Kidney epithelial cell (primary cell): ENCODE data around the gene PARK7. TPM values are rescaled to one million over a fixed set of nuclear protein-coding genes. Genes with fewer than 3 reads are reported as not detected.

Experiments used
- DNase-seq: peaks from one replicate; pipeline ENCODE4 v3.0.0-alpha.2; 2010; ENCODE audit warnings: low read depth
- H3K27me3 ChIP-seq: 2 replicates; pipeline ENCODE4 v1.6.0; 2011; ENCODE audit warnings: low read length; ENCODE audit not compliant: control insufficient read depth, insufficient read depth
- H3K36me3 ChIP-seq: 2 replicates; pipeline ENCODE4 v1.5.1; 2011; ENCODE audit warnings: low read length; ENCODE audit not compliant: control insufficient read depth, insufficient read depth
- H3K4me3 ChIP-seq: 2 replicates; pipeline ENCODE4 v1.5.1; 2011; ENCODE audit warnings: low read depth, mild to moderate bottlenecking, control low read depth, low read length
- total RNA-seq: library from RNA; depleted of rRNA; stranded (reverse); fragments of >200 nt; gene quantifications from 2 replicates; pipeline ENCODE4 v1.2.3, GENCODE V29; 2015
- TF ChIP-seq, protein P1 (sequence below): IDR thresholded peaks from 2 replicates; pipeline ENCODE4 v1.5.1; 2011; ENCODE audit warnings: mild to moderate bottlenecking, moderate library complexity, low read length, control low read depth, inconsistent platforms; ENCODE audit not compliant: insufficient read depth, poor library complexity, severe bottlenecking

The PARK7 gene
- total RNA-seq, 1 donor from 2014 or later: 228 TPM

DNA sequence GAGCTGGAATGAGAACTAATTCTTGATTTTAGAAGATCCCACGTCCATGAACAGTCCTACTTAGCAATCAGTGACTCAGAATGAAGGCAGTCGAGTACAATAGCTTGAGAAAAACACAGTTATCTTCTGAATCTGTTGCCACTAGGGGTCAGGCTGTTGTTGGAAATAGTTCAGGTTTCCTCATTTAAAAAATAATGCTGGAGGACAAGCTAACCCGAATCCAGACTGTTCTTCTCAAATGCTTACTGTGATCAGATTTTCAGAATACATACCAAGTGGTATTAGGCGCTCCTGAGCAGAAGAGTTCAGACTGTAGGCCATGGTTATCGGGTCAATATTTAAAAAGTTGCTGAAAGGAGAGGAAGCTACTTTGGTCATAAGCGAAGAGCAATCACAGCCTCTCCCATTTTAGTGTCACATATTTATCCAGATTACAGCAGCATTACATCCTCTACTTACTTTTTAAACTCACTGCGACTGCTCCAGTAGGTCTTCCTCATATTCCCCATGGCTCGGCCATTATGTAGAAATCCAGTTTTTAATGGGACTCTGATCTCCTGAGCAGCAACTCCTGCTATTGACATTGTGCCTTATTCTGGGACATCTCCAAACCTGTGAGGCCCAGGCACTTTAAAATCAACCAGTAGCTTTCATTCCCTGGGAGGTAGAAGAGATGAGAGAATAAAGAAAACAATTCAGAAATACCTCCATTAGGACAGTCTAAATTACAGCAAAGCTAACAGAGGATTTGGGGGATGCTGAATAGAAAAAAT is 53.7 kb downstream of the PARK7 start:
- no peak overlapping the region for H3K4me3 ChIP-seq
- H3K27me3 ChIP-seq: no peaks in the 10 kb centered on the region
- TF ChIP-seq, protein P1, sequence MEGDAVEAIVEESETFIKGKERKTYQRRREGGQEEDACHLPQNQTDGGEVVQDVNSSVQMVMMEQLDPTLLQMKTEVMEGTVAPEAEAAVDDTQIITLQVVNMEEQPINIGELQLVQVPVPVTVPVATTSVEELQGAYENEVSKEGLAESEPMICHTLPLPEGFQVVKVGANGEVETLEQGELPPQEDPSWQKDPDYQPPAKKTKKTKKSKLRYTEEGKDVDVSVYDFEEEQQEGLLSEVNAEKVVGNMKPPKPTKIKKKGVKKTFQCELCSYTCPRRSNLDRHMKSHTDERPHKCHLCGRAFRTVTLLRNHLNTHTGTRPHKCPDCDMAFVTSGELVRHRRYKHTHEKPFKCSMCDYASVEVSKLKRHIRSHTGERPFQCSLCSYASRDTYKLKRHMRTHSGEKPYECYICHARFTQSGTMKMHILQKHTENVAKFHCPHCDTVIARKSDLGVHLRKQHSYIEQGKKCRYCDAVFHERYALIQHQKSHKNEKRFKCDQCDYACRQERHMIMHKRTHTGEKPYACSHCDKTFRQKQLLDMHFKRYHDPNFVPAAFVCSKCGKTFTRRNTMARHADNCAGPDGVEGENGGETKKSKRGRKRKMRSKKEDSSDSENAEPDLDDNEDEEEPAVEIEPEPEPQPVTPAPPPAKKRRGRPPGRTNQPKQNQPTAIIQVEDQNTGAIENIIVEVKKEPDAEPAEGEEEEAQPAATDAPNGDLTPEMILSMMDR: peak; percentile 60
- peaks cover 8% of the 10 kb centered on the region for H3K36me3 ChIP-seq
- DNase-seq: no peak

DNA sequence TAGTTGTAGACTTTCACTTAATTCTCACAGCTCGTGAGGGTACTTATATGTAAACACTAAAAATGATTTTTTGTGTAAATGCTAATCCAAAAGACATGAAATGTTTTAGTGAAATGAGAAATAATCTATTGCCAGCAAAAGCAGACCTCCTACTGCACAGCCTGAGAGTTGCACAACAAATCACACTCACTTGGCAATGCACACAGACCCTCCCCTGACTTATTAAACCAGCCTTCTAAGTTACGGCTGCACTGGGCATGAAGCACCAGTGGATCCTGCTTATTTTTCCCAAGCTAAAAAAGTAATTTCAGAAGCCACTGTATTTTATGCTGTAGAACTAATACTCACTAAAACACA is 54.3 kb downstream of the PARK7 start:
- no peak for DNase-seq
- Histone ChIP-seq H3K4me3 (no peak overlapping the region), H3K36me3 (peaks cover 8% of the 10 kb centered on the region), H3K27me3 (no peaks in the 10 kb centered on the region)
- TF ChIP-seq, protein P1: no peak

DNA sequence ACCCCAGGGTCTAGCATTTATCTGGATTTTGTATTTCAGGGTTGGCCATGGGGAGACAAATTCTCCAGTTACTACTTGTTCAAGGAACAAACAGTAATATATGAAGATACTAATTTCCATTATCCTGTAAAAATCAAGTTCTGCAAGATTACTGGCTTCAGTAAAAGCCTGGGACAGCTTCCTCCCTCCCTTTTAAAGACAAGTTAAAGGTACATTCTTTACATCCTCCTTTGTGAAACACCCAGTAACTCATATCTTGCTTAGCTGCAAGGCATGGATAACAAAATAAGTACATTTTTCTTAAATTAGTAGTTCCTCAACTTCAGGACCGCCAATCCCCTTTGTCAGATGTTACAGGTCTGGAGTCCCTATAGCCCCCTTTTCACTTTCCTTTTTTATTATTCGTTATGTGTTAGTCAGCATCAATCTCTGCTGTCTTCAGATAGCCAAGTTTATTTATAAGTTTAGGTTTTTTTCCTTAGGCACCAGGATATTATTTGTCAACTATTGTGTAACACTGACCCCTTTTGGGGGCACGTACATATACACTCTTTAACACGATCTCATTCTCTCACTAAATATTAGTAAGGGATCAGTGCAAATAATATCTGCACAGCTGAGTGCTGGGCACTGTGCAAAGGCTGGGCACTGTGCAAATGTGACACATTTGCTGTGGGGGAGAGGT is 54.8 kb downstream of the PARK7 start:
- Histone ChIP-seq H3K27me3 (no peaks in the 10 kb centered on the region), H3K4me3 (no peak overlapping the region), H3K36me3 (peaks cover 5% of the 10 kb centered on the region)
- DNase-seq: no peak
- TF ChIP-seq, protein P1: peak; percentile 10

DNA sequence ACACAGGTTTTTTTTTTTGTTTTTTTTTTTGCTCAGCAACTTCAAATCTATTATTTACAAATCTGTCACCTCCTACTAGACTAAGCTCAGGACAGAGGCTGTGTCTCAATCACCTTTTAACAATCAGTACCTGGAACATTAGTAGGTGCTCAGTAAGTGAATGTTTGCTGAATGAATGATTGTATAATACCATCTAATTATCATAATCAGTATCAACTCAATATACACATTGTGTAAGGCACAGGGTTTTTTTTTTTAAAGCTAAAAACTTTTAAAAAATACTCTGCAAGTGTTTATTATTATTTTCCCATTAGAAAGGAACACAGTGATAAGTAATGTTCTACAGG is 55.4 kb downstream of the PARK7 start:
- TF ChIP-seq, protein P1: no peak
- Histone ChIP-seq H3K4me3 (no peak overlapping the region), H3K36me3 (peaks cover 5% of the 10 kb centered on the region), H3K27me3 (no peaks in the 10 kb centered on the region)
- no peak for DNase-seq

DNA sequence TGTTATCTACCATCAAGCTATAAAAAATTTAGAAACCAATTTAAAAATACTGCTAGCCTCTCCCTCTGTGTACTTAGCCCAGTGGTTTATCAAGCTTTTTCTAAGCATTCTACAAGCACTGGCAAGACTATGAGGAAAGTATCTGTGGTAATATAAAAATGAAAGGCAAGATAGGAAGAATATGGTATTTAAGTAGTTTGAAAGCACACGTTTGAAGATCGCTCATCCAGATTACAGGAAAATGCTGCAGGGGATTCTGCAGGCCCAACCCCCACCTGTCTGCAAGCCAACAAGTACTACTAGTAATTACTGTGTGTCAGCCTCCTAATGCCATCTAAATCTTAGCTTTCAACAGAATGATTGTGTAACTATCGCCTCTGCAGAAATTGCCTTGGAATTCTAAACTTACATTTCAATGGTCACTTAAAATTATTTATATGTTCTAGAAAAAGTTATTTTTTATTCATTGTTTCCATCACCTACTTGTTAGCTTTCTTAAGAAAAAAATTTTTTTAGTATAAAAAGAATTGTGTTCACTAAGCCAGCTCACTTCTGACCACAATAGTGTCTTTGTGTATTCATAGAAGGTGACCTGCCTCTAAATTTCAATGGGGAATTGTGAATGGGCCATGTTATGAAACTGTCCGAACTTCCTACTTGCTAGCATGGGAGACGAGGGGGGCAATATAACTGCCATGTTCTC is 56.1 kb downstream of the PARK7 start:
- TF ChIP-seq, protein P1: no peak
- Histone ChIP-seq H3K27me3 (no peaks in the 10 kb centered on the region), H3K36me3 (peaks cover 5% of the 10 kb centered on the region), H3K4me3 (no peak overlapping the region)
- DNase-seq: no peak
